Adrenal gland (tissue), 5 donors: Measurements from ENCODE around the gene SLIT2.

Source experiments
- POLR2A ChIP-seq, 2 donors: fragments of 450-650 bp; IDR thresholded peaks; one replicate each; pipeline ENCODE4 v1.6.1; 2017; ENCODE audit warnings: antibody characterized with exemption in 2 of 2, mild to moderate bottlenecking in 2 of 2, moderate library complexity in 1 of 2
- TF ChIP-seq, protein P1 (sequence below), 6 experiments: fragments of 450-650 bp in 4 of 6; fragments of 200-600 bp in 2 of 6; sonication (generic) in 1 of 6; IDR thresholded peaks; 1 replicate in 5 of 6; 2 replicates in 1 of 6; pipeline versions ENCODE4 v1.5.1 to v1.8.0; 2016 to 2021; ENCODE audit warnings: antibody characterized with exemption in 6 of 6, mild to moderate bottlenecking in 2 of 6, moderate library complexity in 1 of 6
- donor health status: DM: no; HTN: no; CAD: no.

DNA sequence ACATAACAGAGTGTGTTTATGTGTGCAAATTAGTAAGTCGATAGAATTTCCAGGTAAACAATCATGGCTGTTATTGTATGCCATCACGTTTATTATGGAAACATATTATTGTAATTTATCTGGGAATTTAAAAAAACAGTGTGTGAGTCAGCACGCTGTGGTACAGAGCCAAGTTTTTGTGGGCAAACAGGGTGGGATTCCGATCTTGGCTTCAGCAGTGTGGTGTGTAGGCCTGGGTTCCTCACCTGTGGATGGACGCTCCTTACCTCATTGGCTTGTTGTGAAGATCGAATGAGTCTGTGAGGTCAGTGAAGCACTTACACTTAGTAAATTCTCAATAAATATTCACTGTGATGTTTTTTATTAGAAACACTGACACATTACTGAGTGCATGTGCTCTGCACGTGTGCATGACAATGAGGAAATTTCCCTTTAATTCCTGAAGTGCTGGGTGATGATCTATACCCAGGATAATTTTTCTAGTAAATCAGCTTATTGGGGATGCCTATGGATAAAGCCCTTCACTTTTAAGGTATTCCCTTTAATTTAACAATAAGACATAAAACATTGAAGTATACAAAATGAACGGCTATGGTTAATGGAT, 36.4 kb downstream of the SLIT2 start:
- TF ChIP-seq, protein P1, sequence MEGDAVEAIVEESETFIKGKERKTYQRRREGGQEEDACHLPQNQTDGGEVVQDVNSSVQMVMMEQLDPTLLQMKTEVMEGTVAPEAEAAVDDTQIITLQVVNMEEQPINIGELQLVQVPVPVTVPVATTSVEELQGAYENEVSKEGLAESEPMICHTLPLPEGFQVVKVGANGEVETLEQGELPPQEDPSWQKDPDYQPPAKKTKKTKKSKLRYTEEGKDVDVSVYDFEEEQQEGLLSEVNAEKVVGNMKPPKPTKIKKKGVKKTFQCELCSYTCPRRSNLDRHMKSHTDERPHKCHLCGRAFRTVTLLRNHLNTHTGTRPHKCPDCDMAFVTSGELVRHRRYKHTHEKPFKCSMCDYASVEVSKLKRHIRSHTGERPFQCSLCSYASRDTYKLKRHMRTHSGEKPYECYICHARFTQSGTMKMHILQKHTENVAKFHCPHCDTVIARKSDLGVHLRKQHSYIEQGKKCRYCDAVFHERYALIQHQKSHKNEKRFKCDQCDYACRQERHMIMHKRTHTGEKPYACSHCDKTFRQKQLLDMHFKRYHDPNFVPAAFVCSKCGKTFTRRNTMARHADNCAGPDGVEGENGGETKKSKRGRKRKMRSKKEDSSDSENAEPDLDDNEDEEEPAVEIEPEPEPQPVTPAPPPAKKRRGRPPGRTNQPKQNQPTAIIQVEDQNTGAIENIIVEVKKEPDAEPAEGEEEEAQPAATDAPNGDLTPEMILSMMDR (IDR thresholded peaks at IDR 0.05) = no peak
- no peak for TF ChIP-seq POLR2A (IDR thresholded peaks at IDR 0.05)
